HepG2 (cell line): ENCODE data around the gene GPC3. TPM values are rescaled to one million over a fixed set of nuclear protein-coding genes. Genes with fewer than 3 reads are reported as not detected.

Experiments
- ARNT2 ChIP-seq: sonication (generic); formaldehyde crosslinking; IDR thresholded peaks from 2 replicates; pipeline ENCODE4 v1.8.0; 2022; ENCODE audit warnings: mild to moderate bottlenecking, low read depth, missing genetic modification reagents, moderate library complexity
- ATF3 ChIP-seq: sonication (generic); formaldehyde crosslinking; IDR thresholded peaks from 2 replicates; pipeline ENCODE4 v1.4.0; 2020; ENCODE audit warnings: missing genetic modification reagents
- FOXJ3 ChIP-seq: sonication (generic); formaldehyde crosslinking; IDR thresholded peaks from 2 replicates; pipeline ENCODE4 v1.4.0; 2020; ENCODE audit warnings: missing genetic modification reagents, mild to moderate bottlenecking, borderline replicate concordance
- HOXA7 ChIP-seq: sonication (generic); formaldehyde crosslinking; IDR thresholded peaks from 2 replicates; pipeline ENCODE4 v1.8.1; 2022; ENCODE audit warnings: mild to moderate bottlenecking, missing genetic modification reagents, moderate library complexity
- IRX3 ChIP-seq: sonication (generic); formaldehyde crosslinking; IDR thresholded peaks from 2 replicates; pipeline ENCODE4 v1.8.1; 2023; ENCODE audit warnings: mild to moderate bottlenecking, low read depth, missing genetic modification reagents, borderline replicate concordance
- MYNN ChIP-seq: sonication (generic); formaldehyde crosslinking; IDR thresholded peaks from 2 replicates; pipeline ENCODE4 v1.4.0; 2020; ENCODE audit warnings: mild to moderate bottlenecking, low read depth, missing genetic modification reagents
- PCBP1 ChIP-seq: fragments of 200-400 bp; formaldehyde crosslinking; IDR thresholded peaks from 2 replicates; pipeline ENCODE4 v1.6.1; 2017; ENCODE audit warnings: mild to moderate bottlenecking, low read depth, low read length, borderline replicate concordance
- PHF5A ChIP-seq: IDR thresholded peaks from one replicate; pipeline ENCODE4 v1.6.1; 2018; ENCODE audit warnings: low read depth, missing genetic modification reagents; ENCODE audit not compliant: unreplicated experiment
- PITX1 ChIP-seq: sonication (generic); formaldehyde crosslinking; IDR thresholded peaks from 2 replicates; pipeline ENCODE4 v1.5.1; 2020; ENCODE audit warnings: mild to moderate bottlenecking, missing genetic modification reagents
- PPARG ChIP-seq: conservative IDR thresholded peaks from 2 replicates; pipeline ENCODE4 v1.6.1; 2016; ENCODE audit warnings: missing biosample characterization, missing genetic modification reagents
- SALL2 ChIP-seq: sonication (generic); formaldehyde crosslinking; IDR thresholded peaks from 2 replicates; pipeline ENCODE4 v1.8.1; 2023; ENCODE audit warnings: mild to moderate bottlenecking, missing genetic modification reagents, inconsistent platforms
- SMARCC2 ChIP-seq: fragments of 450-650 bp; IDR thresholded peaks from 2 replicates; pipeline ENCODE4 v1.6.1; 2017; ENCODE audit warnings: antibody characterized with exemption, mild to moderate bottlenecking
- SP140L ChIP-seq: sonication (generic); formaldehyde crosslinking; IDR thresholded peaks from 2 replicates; pipeline ENCODE4 v1.4.0; 2020; ENCODE audit warnings: missing genetic modification reagents, borderline replicate concordance
- SRSF1 ChIP-seq: fragments of 200-400 bp; formaldehyde crosslinking; optimal IDR thresholded peaks from 2 replicates; pipeline ENCODE3; 2017; ENCODE audit warnings: mild to moderate bottlenecking, low read depth, low read length, moderate library complexity
- SRSF9 ChIP-seq: fragments of 200-400 bp; formaldehyde crosslinking; IDR thresholded peaks from 2 replicates; pipeline ENCODE4 v1.6.1; 2018; ENCODE audit warnings: borderline replicate concordance, mild to moderate bottlenecking, low read depth, low read length; ENCODE audit not compliant: insufficient read depth, poor library complexity, severe bottlenecking
- SSRP1 ChIP-seq: IDR thresholded peaks from 2 replicates; pipeline ENCODE4 v1.6.1; 2016; ENCODE audit warnings: control low read depth
- TBL1XR1 ChIP-seq: fragments of 150-350 bp; IDR thresholded peaks from 2 replicates; pipeline ENCODE4 v1.6.1; 2014; ENCODE audit warnings: borderline replicate concordance, low read length; ENCODE audit not compliant: partially characterized antibody
- TCF7 ChIP-seq: sonication (generic); IDR thresholded peaks from 2 replicates; pipeline ENCODE4 v1.6.1; 2016; ENCODE audit warnings: antibody characterized with exemption, low read depth
- U2AF2 ChIP-seq: fragments of 200-400 bp; formaldehyde crosslinking; IDR thresholded peaks from 2 replicates; pipeline ENCODE4 v1.6.1; 2017; ENCODE audit warnings: low read depth, mild to moderate bottlenecking, low read length
- YEATS4 ChIP-seq: sonication (generic); formaldehyde crosslinking; IDR thresholded peaks from 2 replicates; pipeline ENCODE4 v1.4.0; 2020; ENCODE audit warnings: missing genetic modification reagents, borderline replicate concordance
- ZBTB42 ChIP-seq: sonication (generic); formaldehyde crosslinking; IDR thresholded peaks from 2 replicates; pipeline ENCODE4 v1.5.0; 2020; ENCODE audit warnings: mild to moderate bottlenecking, missing genetic modification reagents
- ZBTB7A ChIP-seq: sonication (generic); formaldehyde crosslinking; IDR thresholded peaks from 2 replicates; pipeline ENCODE4 v1.8.0; 2022; ENCODE audit warnings: mild to moderate bottlenecking, missing genetic modification reagents
- ZFP41 ChIP-seq: sonication (generic); formaldehyde crosslinking; IDR thresholded peaks from 2 replicates; pipeline ENCODE4 v1.4.0; 2020; ENCODE audit warnings: mild to moderate bottlenecking, missing genetic modification reagents, borderline replicate concordance
- ZNF138 ChIP-seq: sonication (generic); formaldehyde crosslinking; IDR thresholded peaks from 2 replicates; pipeline ENCODE4 v1.5.0; 2020; ENCODE audit warnings: mild to moderate bottlenecking, low read depth, missing genetic modification reagents
- ZNF205 ChIP-seq: IDR thresholded peaks from 2 replicates; pipeline ENCODE4 v1.6.1; 2018; ENCODE audit warnings: missing biosample characterization, missing genetic modification reagents
- ZNF430 ChIP-seq: sonication (generic); formaldehyde crosslinking; IDR thresholded peaks from 2 replicates; pipeline ENCODE4 v1.9.0; 2021; ENCODE audit warnings: mild to moderate bottlenecking, missing genetic modification reagents
- ZNF547 ChIP-seq: sonication (generic); formaldehyde crosslinking; IDR thresholded peaks from 2 replicates; pipeline ENCODE4 v1.5.1; 2020; ENCODE audit warnings: mild to moderate bottlenecking, missing genetic modification reagents
- ZNF670 ChIP-seq: sonication (generic); formaldehyde crosslinking; IDR thresholded peaks from 2 replicates; pipeline ENCODE4 v1.8.0; 2022; ENCODE audit warnings: mild to moderate bottlenecking, missing genetic modification reagents, borderline replicate concordance
- polyA plus RNA-seq, 8 experiments: library from polyadenylated mRNA; depleted of rRNA in 3 of 8; stranded (reverse) in 7 of 8; unstranded in 1 of 8; fragments of >200 nt; fragmentation: Illumina TruSeq in 4 of 8; extraction: Trizol in 4 of 8; gene quantifications; 2 replicates each; pipeline versions ENCODE4 v1.2.1 to v1.2.3, GENCODE V29; 2011 to 2016; ENCODE audit warnings: low read depth in 4 of 8, missing spikeins in 1 of 8, mixed read lengths in 1 of 8; ENCODE audit not compliant: insufficient read depth in 1 of 8
- total RNA-seq, 5 experiments: library from RNA; depleted of rRNA; stranded (reverse); fragments of >200 nt; fragmentation: Illumina TruSeq; extraction: Trizol; gene quantifications; 2 replicates each; pipeline ENCODE4 v1.2.3, GENCODE V29; 2016; ENCODE audit warnings: low read depth in 1 of 5
- TF ChIP-seq, protein P1 (sequence below): sonication (generic); formaldehyde crosslinking; IDR thresholded peaks from 2 replicates; pipeline ENCODE4 v1.5.0; 2020; ENCODE audit warnings: mild to moderate bottlenecking, missing genetic modification reagents
- TF ChIP-seq, protein P2 (sequence below): sonication (generic); formaldehyde crosslinking; conservative IDR thresholded peaks from 2 replicates; pipeline ENCODE4 v1.4.0; 2020; ENCODE audit warnings: missing genetic modification reagents

GPC3 gene
- total and polyA plus RNA-seq, 2 of the 13 experiments (the other 11 are each of a cell fraction or from before 2014, with no cell fraction given) = 1,799 to 3,263 TPM

DNA sequence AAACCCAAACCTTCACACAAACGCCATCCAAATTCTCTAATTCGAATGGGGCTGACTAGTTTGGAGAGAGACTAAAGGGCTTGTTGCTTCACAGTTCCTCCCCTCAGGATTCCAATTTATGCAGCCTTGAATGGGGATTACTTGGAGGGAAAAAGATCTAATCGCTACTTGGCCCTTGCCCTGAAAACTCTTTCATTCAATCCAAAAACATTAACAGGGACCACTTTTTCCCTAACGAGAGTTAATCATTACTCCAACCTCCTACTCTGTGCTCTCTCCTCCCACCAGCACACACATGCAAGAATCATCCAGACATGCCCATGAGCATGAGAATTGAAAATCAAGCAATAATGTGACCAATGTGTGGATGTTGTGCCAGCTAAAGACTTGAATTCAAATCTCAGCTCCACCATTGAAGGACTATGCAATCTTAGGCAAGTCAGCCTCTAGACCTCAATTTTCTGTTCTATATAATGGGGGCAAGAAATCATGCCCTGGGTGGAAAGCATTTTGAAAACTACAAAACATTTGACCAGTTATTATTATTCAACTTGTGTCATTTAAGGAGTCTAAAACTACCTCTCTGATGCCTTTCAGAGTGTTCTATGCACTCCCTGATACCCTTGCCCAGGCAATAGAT, 34.3 kb upstream of the GPC3 start (continued):
- TF ChIP-seq SRSF1 (no peak), ZBTB7A (CRISPR knock-in tag) (no peak), U2AF2 (no peak), ARNT2 (CRISPR knock-in tag) (no peak), ATF3 (CRISPR knock-in tag) (no peak), SMARCC2 (no peak), SSRP1 (CRISPR knock-in tag) (no peak), SP140L (CRISPR knock-in tag) (no peak), ZNF670 (CRISPR knock-in tag) (no peak), YEATS4 (CRISPR knock-in tag) (no peak), ZNF138 (CRISPR knock-in tag) (no peak), FOXJ3 (CRISPR knock-in tag) (no peak), SALL2 (CRISPR knock-in tag) (no peak), MYNN (CRISPR knock-in tag) (no peak), ZNF430 (no peak), TBL1XR1 (no peak), TCF7 (0 out of 2 replicates have a peak, but pooled peaks have one; percentile 53), PITX1 (CRISPR knock-in tag) (peak; percentile 70), SRSF9 (no peak), IRX3 (CRISPR knock-in tag) (no peak), ZFP41 (CRISPR knock-in tag) (no peak), HOXA7 (CRISPR knock-in tag) (no peak), PPARG (CRISPR knock-in tag) (peak; percentile 74), ZBTB42 (CRISPR knock-in tag) (no peak), ZNF205 (no peak), PCBP1 (no peak), PHF5A (CRISPR knock-in tag) (no peak), ZNF547 (CRISPR knock-in tag) (no peak)
- TF ChIP-seq, protein P1, sequence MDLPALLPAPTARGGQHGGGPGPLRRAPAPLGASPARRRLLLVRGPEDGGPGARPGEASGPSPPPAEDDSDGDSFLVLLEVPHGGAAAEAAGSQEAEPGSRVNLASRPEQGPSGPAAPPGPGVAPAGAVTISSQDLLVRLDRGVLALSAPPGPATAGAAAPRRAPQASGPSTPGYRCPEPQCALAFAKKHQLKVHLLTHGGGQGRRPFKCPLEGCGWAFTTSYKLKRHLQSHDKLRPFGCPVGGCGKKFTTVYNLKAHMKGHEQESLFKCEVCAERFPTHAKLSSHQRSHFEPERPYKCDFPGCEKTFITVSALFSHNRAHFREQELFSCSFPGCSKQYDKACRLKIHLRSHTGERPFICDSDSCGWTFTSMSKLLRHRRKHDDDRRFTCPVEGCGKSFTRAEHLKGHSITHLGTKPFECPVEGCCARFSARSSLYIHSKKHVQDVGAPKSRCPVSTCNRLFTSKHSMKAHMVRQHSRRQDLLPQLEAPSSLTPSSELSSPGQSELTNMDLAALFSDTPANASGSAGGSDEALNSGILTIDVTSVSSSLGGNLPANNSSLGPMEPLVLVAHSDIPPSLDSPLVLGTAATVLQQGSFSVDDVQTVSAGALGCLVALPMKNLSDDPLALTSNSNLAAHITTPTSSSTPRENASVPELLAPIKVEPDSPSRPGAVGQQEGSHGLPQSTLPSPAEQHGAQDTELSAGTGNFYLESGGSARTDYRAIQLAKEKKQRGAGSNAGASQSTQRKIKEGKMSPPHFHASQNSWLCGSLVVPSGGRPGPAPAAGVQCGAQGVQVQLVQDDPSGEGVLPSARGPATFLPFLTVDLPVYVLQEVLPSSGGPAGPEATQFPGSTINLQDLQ (CRISPR knock-in tag) = no peak
- TF ChIP-seq, protein P2, sequence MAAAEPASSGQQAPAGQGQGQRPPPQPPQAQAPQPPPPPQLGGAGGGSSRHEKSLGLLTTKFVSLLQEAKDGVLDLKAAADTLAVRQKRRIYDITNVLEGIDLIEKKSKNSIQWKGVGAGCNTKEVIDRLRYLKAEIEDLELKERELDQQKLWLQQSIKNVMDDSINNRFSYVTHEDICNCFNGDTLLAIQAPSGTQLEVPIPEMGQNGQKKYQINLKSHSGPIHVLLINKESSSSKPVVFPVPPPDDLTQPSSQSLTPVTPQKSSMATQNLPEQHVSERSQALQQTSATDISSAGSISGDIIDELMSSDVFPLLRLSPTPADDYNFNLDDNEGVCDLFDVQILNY (CRISPR knock-in tag) = no peak
